HG03103 (cell line): ENCODE measurements around the gene FCGR3B.
A peak's percentile ranks its signal among the peaks of the same experiment; 100 is the strongest.
"Not testable (repeated sequence)": the region's sequence is repeated elsewhere in the genome, so short reads cannot be mapped to it uniquely, and the experiment has no call there.

Experiments
- ATAC-seq: cut with Tn5 transposase; IDR thresholded peaks from one replicate; pipeline ENCODE4 v1.9.1; 2021; ENCODE audit warnings: low read depth; ENCODE audit not compliant: unreplicated experiment

FCGR3B gene

GRCh38 chr1:161639203-161639602, 8.2 kb upstream of the FCGR3B start:
- not testable (repeated sequence) for ATAC-seq

GRCh38 chr1:161638251-161638993, 7.4 kb upstream of the FCGR3B start:
- not testable (repeated sequence) for ATAC-seq

DNA sequence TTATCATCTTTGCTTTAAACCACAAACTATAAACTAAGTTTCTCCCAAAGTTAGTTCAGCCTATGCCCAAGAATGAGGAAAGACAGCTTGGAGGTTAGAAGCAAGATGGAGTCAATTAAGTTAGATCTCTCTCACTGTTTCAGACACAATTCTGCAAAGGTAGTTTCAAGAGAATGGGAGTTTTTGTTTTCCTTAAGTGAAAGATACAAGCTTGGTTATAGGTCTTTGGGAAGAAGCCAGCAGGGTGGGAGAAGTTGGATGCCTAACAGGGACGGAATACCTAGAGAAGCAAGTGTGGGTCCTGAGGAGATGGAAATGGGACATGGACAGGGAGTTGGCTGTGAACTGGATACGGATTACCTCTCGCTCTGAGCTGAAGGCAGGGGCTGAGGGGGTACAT, 6.0 kb upstream of the FCGR3B start:
- ATAC-seq, result not testable (repeated sequence)

- not testable (repeated sequence) for ATAC-seq
Observed at GRCh38 chr1:161636189-161636782, 5.3 kb upstream of the FCGR3B start.

- not testable (repeated sequence) for ATAC-seq
Observed at GRCh38 chr1:161634993-161635392, 4.0 kb upstream of the FCGR3B start.

GRCh38 chr1:161630128-161630742, 741 bp downstream of the FCGR3B start:
- ATAC-seq, result not testable (repeated sequence)

DNA sequence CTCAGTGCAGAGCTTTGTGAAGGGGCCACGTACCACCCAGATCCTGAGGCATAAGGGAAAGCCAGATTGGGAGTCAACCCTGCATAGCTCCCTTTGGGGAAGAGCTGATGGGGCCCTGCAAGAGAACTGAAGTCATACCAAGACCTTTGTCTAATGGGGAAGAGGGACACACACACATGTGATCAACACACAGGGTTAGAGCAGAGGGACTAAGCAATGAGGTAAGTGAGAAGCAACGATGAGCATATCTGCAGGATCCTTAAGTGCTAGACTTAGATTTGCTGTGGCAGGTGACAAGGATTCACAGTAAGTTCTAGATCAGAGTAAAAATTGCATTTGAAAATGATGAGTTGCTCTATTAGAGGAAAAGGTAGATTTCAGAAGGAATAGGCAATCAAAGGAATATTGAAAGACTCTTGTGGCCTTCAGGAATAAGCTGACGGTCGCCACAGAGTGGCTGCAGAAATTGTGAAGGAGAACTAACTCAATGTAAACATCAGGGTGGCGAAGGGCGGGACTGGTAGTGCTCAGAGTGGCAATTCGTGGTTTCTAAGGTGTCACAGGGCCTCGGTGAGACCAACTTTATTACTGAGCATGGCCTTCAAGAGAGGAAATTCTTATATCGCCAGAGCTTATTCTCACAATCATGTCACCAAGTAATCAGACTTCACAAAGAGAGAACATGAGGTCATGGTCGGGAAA, 4.4 kb downstream of the FCGR3B start:
- ATAC-seq, result not testable (repeated sequence)

- ATAC-seq, result not testable (repeated sequence)
Observed at GRCh38 chr1:161624605-161625004, 6.4 kb downstream of the FCGR3B start.

DNA sequence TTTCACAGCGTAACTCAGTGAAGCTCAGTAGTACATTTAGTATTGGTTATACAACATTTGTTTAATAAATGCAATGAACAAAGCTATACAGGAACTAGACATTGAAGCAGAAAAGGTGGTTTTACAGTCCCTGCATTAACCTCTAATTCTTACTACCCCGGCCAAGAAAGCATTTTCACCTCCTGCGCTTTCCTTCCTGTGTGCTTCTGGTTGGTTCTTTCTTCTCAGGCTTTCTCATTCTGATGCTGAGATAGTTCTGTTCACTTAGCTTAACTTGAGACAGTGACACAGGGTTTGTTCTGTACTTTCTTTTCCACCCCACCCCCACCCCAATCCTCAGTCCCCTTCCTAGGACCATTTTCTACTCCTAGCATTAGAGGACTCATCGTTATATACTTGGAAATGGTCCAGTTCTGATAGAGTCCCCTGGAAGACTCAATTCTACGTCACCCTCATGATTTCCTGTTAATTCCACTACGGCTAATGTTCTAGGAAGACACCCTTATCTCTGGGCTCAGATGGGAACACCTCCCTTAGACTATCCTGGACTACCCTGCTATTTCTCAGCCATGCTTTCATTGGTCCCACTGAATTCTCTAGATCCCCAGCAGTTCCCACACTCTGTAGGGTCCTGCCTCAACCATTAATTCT, 7.5 kb downstream of the FCGR3B start:
- ATAC-seq, result not testable (repeated sequence)

GRCh38 chr1:161622054-161622453, 8.9 kb downstream of the FCGR3B start:
- peak; percentile 25 for ATAC-seq

GRCh38 chr1:161621181-161622000, 9.6 kb downstream of the FCGR3B start:
- ATAC-seq, result peak; percentile 43

DNA sequence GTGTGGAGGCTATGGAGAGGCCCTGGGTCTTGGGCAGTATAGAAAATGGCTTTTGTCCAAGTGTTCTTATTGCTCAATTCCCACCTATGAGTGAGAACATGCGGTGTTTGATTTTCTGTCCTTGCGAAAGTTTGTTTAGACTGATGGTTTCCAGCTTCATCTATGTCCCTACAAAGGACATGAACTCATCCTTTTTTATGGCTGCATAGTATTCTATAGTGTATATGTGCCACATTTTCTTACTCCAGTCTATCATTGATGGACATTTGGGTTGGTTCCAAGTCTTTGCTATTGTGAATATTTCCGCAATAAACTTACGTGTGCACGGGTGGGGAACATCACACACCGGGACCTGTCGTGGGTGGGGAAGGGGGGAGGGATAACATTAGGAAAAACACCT, 10.6 kb downstream of the FCGR3B start:
- not testable (repeated sequence) for ATAC-seq

GRCh38 chr1:161618517-161618916, 12.5 kb downstream of the FCGR3B start:
- ATAC-seq, result not testable (repeated sequence)

- ATAC-seq, result not testable (repeated sequence)
Observed at GRCh38 chr1:161616417-161616816, 14.6 kb downstream of the FCGR3B start.

GRCh38 chr1:161613142-161613514, 17.8 kb downstream of the FCGR3B start:
- not testable (repeated sequence) for ATAC-seq

- peak; percentile 79 for ATAC-seq
Observed at GRCh38 chr1:161612322-161613141, 18.4 kb downstream of the FCGR3B start.

- ATAC-seq, result not testable (repeated sequence)
Observed at GRCh38 chr1:161611866-161612321, 19.1 kb downstream of the FCGR3B start.

DNA sequence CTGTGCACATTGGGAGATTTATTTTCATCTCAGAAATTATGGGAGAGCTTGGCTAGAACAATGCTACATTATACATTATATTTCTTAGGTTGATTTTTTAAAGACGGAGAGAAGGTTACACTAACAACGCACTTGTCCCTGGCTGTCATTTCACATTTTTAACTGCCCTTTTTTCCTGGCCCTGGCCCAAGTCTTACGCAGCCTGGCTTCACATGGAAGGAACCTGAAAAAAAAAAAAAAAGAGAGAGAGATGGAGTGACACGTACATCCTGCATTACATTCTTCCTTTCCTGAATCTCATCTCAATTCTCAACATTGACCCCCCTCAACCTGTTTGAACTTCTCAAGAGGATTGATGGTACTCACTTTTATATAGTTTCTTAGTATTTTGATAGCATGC, 20.8 kb downstream of the FCGR3B start:
- ATAC-seq, result not testable (repeated sequence)
